ENCODE data around the gene BHLHE23.

DNA sequence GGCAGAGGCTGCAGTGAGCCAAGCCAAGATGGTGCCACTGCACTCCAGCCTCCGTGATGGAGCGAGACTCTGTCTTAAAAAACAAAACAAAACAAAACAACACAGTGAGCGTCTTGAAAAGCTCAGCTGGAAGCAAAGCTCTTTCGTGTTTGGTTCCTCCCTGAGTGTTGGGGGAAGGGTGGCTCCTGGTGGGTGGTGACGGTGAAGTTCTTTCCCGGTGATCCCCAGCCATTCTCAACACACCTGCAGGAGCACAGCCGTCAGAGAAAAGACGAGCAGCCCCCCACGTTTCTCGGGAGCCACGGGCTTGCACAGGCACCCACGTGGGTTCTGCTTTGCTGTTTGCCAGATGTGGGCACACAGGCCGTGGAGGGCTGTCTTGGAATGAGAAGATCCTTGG, 3.2 kb downstream of the BHLHE23 start:
- TF ChIP-seq, protein P1, sequence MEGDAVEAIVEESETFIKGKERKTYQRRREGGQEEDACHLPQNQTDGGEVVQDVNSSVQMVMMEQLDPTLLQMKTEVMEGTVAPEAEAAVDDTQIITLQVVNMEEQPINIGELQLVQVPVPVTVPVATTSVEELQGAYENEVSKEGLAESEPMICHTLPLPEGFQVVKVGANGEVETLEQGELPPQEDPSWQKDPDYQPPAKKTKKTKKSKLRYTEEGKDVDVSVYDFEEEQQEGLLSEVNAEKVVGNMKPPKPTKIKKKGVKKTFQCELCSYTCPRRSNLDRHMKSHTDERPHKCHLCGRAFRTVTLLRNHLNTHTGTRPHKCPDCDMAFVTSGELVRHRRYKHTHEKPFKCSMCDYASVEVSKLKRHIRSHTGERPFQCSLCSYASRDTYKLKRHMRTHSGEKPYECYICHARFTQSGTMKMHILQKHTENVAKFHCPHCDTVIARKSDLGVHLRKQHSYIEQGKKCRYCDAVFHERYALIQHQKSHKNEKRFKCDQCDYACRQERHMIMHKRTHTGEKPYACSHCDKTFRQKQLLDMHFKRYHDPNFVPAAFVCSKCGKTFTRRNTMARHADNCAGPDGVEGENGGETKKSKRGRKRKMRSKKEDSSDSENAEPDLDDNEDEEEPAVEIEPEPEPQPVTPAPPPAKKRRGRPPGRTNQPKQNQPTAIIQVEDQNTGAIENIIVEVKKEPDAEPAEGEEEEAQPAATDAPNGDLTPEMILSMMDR (IDR thresholded peaks at IDR 0.05) = no peak
- TF ChIP-seq POLR2A (IDR thresholded peaks at IDR 0.05) (no peak), EP300 (IDR thresholded peaks at IDR 0.05) (no peak)
